Femur (tissue), 1 donor: ENCODE results near the gene MRPS18A.

Experiments used
- DNase-seq: peaks from one replicate; pipeline ENCODE4 v3.0.0-alpha.2; 2017

The MRPS18A gene

DNA sequence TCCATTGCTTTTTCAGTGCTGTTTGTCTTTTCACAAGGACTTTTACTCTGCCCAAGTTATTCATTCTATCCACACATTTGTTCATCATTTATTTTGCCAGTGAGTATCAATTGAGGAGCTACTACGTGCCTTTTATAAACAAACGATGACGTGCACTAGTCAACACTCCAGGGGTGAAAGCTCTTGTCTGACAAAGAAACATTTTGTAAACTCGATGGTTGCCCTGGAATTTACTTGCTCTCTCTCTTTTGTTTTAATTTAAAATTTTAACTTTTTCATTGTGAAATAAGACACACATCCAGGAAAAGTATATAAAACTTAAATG, 8.3 kb upstream of the MRPS18A start:
- no peak for DNase-seq

DNA sequence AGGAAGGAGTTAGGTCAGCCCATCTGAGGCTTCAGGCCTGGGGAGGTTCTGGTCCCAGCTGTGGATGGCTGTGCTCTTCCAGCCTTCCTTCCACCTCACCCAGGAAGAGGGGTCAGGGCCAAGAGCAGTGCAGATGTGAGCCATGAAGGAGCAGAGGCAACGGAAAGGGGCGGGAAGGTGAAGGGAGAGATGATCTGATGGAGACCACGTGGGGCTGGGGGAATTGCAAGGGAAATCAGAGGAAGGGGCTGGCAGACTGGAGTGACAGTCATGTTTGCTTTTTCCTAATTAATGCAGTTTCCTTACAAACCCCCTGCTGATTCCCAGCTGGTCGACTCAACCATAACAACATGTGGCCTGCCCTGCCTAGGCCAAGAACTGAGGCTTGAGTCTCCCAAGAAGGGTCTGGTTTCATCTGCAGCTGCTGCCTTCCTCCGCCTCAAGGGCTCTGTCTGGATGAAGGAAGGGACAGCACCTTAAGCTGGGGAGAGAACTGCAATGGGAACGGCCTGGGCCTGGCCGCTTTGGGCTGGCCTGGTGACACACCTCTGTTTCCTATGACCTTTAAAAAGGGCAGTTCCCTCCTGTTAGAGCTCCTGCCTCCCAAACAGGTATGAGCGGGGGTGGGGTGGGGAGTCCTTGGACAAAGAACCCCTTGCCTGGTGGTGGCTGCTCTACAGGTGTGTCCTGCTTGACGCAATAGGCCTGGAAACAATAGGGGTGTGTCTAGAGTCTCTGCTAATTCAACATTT, 7.8 kb upstream of the MRPS18A start:
- peak; percentile 63 for DNase-seq

DNA sequence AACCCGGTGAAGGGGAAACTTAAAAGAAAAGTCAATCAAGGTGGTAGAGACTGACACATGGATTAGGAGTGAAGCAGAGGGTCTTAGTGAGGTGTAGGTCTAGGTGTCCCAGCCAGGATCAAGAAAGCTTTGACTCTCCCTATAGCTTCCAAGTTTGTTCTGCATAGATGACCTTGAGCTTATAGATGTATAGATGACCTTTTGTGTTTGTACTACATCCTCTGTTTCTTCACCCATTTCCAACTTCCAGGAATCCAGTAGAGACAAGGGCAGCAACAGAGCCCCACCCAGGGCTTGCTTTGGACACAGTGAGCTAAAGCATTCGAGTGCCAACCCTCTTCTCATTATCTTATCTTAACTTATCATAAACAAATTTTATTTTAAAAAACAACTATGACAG, 1.8 kb upstream of the MRPS18A start:
- no peak for DNase-seq

DNA sequence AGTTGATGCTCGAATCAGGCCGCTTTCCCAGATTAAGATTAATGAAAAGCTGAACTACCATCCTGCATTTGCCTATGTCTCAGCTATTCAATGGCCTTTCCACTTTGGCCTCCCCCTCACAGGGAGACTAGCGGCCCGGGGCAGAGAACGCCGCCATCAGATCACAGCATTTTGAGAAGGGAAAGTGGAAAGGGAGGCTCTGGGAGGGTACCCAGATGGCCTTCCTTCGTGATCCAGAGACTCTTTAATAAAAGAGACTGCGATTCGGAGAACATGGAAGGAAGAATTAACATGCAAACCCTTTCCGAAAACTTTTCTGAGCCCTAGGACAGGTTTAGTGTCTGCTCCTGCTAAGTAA, 533 bp downstream of the MRPS18A start:
- DNase-seq = no peak

DNA sequence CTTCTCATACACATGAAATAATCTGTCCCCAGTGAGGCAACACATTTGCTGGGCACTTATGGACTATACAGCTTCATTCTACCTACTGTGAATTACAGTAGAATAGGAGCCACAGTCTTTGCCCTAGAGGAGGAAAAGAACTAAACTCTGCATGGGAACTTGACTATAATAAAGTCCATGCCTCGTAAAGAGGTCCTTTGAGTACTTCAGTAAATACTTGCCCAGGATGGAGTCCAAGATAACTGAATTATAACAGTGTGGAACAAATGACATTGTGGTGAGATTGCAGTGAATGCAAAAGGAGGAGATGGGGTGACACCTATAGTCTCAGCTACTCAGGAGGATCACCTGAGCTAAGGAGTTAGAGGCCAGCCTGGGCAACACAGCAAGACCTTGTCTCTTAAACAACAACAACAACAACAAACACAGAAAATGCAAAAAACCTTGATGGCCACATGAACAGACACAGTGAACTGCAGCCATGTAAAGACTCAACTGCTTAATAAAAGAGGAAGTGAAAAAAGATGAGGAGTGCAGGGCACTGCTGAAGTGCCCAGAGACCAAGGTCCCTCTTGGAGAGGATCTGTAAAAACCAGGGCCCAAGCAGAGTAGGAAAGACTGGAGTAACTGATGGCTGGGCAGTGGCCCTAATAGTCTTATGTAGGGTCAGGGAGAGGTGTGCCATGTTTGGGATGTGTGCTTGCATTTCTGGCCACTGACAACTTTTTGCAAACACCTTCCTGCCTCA, 3.7 kb downstream of the MRPS18A start:
- DNase-seq = no peak

DNA sequence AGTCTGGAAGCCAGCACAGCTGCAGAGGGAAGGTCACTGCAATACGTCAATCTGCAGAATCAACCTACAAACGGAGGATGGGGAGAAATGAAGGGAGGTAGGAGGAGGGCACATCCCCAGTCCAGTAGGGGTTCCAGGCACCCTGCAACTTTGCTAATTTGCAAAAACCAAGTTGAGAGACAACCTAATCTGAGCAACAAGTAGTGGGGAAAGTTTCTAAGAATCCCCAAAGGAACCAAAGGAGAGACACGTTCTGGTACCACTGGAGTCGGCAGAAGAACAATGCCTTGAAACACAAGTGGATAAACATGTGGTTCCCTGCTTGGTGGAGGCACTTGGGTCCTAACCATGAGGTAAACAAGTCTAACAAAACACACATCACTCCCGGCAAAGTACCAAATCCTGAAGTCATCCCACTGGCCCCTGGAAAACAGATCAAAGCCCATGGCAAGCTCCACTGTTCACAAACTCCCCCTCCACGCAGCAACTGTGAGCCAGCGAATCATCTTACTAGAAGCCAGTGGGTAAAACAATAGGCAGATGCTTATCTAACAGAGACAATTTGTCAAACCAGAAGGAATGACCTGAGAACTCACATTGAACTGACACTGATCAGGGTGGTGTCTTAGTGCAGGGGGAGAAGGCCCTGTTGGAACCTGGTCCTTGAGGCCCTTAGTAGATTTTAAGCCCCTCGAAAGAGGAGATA, 4.7 kb downstream of the MRPS18A start:
- no peak for DNase-seq

DNA sequence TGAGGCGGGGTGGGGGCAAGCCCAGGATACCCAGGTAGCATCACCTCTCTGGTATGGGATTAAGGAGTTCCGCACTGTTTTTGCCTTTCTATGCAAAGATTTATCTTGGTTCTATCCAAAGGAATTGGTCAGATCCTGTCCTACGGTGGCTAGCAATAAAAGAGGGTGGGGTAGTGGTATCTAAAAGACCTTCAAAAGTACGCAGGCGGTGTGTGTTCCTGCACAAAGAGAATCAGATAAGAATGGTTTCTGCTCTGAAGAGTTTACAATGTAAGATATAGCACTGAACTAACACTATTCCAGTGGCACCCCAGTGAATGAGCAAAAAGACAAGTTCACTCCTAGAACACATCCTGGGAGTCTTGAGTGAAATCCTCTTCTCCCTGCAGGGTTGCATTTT, 6.3 kb downstream of the MRPS18A start:
- no peak for DNase-seq

DNA sequence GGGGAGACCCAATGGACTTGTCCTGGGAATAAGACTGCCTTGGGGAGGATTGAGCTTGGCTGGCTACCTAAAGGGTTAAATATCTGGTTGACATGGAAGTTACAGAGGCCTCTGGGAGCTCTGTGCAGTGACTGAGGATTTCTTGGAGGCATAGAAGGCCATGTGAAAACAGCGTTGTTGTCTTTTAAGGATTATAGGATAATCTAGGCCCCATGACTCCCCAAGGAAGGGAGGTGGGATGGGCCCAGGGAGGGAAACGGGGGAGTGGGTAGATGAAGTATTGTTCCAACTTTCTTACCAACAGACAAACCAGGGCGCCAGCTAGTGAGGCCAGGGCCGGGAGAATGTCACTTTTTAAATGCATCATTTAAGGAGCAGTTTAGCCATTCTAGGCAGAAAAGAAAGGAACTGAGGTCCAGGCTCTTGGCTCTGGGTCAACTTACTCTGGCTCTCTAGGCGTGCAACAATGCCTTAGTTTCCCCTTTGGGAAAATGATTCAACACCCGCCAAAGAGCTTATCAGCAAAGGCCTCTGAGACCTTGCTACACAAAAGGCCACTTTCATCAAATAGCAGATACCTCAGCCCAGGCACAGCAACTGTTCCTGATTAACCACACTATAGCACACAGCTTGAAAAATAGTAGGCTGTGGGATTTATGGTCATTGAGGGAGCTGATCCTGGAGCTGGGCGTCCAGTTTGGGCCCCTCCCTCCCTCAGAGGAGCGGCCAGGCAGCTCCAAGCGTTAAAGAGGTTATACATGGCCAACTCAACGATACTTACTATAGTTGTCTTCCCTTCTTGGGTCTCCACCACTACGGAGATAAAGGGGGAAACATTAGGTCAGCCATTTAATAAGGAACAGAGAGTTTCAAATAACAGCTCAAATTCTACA, 7.0 kb downstream of the MRPS18A start:
- DNase-seq = peak; percentile 51

DNA sequence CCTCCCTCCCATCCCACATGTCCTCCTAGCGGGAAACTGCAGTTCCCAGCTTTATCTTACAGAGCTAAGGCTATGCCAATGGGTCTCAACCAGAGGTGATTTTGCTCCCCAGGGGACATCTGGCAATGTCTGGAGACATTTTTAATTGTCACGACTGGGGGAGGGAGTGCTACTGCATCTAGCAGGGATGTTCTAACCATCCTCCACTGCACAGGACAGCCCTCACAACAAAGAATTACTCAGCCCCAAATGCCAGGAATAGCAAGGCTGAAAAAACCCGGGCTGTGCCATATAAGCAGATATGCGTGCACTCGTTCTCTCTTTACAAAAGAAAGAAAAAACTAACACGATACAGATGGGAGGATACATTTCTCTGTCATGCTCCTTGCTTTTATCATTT, 8.5 kb downstream of the MRPS18A start:
- DNase-seq = no peak

DNA sequence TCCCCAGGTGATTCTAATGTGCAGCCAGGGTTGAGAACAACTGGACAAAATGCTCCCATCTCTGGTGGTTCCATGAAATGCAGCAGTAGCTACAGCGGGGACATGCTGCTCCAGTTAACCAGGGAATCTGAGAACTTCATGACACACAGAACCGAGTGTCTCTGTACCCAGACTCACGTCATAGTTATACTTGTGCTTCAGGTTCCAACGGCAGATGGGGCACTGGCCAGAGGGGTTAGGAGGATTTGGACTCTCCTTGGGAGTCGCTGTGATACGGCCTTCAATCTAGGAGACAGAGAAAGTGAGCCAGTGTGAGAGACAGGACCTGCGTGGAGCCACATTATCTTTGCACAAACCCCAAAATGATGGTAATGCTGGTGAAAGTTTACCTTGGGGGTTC, 9.2 kb downstream of the MRPS18A start:
- no peak for DNase-seq

DNA sequence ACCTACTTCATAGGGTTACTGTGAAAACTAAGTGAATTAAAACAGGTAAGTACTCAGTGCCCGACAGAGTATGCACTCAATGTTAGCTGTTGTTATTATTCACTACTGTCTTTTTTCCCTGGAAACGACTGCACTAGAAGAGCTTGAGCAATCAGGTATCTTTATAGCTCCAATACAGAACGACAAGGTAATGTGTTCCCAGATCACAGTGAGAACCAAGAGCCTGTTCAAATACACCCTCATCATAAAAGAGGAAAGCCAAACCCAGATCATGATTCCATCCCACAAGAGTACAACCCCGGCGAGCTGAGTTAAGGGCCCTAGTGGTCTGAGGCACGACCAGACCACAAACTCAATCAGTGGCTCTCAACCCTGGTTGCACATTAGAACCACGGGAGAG, 9.8 kb downstream of the MRPS18A start:
- DNase-seq = no peak

DNA sequence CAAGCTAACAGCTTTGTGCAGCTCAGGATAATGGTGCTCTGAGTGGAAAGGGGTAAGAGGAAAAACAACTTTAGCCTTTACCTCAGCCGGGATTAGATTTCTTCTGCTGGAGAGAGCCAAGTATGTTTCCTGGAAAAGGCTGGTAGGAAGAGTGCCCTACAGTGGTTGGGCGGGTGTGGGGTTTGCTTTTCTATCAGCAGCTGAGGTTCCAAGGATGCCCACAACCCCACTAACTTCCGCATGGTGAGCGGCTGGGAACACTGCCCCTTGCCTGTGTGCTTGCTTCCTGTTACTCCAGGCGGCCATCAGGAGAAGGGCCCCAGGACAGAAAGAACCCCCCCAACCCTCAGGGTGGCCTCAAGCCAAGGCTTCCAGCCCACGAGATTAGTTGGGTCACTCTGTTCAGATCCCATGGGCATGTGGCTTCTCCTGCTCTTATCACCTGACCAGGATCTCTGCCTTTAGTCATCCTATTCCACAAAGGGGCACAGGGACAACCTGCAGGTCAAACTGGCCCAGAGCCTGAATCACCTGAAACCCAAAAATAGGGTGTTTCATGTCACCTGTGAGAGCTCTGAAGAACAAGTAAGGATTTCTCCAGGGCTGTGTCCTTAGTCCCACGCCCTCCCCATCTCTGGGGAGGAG, 10.5 kb downstream of the MRPS18A start:
- no peak for DNase-seq

DNA sequence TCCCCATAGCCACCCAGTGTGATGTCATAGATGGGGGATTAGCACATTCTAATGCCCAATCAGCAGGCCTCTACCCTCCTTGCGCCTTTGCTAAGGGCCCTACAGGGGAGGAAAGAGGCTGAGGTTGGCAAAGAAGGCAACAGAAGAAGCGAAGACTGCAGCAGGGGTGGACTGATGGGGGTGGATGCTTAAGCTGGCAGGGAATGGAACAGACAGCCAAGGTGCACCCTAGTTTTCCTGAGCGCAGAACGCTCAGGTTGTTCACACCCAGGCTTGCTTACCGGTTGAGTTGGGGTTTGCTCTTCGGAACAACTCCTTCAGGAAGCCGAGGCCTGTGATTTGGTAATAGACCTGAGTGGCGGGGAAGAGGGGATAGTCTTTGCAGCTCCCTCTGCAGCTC, 12.7 kb downstream of the MRPS18A start:
- DNase-seq = no peak

DNA sequence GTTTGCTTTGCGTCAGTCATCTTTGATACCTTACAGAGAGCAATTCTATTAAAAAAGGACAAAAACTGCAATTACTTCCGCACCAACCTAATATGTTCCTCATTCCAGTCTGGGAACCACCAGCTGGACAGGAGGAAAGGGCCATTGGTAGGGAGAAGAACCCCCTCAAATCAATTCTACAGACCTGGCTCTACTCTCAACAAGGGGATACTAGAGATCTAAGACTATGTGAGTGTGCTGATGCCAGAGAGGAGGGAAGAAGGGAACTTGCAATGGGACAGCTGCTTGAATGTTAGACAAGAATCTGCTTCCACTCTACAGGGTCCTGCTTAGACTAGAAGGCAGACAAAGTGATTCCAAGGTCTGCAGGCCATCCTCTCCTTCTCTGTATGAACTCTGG, 13.3 kb downstream of the MRPS18A start:
- no peak for DNase-seq

DNA sequence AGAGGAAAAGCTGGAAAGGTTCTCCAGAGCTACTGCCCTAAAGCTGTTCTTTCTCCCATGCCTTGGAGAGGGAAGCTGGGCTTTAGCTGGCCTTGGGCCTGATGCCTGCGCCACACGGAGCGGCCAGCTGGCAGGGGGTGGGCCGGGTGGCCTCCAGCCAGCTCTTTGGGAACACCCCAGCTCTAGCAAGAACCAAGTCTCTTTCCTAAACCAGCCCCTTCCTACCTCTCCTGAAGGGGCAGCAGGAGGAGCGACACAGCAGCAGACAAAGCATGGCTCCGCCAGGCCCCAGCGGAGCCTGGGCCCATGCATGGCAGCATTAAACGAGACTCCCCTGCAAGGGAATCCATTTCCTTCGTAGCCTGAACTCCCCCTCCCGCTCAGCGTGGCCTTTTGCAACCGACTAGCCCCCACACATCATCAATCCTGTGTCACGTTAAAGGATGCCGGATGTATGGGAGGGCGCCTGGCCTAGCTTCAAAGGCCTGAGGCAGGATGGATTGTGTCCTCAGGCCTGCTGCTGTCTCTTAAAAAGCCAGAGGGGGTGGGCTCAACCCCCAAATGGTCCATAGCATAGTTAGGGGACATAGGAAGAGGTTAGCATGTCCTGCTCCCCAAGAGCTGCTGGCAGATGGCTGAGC, 14.0 kb downstream of the MRPS18A start:
- DNase-seq = peak; percentile 60

DNA sequence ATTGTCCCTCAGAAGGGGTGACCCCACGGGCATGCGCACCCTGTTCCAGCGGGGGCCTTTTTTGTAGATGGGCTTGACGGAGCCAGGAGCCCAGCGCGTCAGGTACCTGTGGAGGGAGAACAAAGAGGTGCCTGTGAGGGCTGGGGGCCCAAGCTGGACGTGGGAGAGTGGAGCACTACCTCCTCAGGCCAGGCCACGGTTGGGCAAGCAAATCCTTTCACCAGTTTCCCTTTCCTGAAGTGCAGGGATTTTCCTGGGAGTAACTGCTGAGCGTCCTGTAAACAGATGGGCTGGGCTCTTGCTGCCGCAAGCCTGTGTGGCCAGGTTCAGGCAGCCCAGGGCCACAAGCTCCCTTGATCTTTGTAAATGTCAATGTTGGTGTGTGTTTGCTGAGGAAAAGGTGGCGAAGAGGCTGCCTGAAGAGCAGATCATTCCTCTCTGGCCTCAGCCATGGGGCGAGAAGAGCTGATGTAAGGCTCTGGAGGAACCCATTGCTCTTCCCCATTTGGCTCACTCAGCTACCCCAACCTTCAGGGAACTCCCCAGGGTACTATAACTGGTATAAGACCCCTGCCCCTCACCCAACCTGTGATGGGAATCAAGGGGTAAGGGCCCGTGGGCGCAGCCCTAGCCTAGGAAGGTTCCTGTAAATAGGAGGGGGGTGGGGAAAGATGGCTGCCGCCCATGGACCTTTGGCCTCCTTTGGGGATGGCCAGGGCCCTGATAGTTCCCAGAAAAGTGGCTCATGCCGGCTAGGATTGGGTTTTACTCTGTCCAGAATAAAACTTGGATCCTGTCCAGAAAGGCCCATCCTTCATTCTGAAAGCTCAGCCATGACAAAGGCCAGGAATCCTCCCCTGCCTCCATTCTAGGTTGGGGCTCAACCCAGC, 15.5 kb downstream of the MRPS18A start:
- DNase-seq = no peak

DNA sequence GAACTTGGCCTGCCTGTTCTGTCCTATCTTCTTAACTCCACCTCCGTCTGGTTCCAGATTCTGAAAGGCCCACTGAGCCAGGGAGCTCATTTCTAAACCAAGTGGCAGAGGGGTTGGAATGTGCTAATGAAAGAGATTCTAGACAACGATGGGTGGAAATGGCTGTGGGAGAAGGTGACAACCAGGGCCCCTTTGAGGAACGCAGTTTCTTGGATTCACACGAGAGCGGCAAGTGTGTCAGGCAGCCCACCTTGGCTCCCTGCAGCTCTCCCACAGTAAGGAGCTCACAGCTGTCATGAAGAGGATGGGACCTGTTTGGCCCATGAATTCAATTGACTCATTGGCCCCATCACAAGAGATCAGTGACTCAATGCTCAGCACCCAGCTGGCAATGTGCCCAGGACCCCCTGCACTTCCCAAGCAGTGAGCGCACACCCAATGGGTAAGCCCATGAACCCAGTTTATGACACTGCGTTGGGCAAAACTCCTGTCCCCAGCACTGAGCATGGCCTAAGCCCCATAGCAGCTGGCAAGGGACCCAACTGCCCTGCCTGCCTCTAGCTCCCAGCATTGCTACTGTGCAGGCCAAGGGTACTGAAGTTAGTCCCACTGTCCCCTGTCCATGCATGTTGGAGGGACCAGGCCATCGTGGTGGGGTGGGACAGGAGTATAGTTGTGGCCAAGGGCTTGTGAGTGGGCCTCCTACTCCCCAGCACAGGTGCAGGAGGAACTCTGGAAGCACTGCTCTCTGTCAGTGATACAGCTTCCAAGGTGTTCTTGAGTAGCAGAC, 16.4 kb downstream of the MRPS18A start:
- no peak for DNase-seq

DNA sequence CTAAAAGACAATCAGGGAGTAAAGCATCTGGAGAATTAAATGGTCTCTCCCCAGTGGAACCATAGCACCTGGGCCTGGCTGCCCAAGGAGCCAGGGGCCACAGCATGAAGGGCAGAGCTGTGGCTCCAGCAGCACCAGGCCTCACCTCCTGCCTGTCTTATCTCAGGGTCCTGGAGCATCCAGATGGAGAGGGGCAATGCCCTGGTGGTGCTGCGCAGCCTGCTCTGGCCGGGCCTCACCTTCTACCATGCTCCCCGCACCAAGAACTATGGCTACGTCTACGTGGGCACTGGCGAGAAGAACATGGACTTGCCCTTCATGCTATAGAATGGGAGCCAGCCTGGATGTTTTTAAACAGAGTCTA, 17.0 kb downstream of the MRPS18A start:
- no peak for DNase-seq

DNA sequence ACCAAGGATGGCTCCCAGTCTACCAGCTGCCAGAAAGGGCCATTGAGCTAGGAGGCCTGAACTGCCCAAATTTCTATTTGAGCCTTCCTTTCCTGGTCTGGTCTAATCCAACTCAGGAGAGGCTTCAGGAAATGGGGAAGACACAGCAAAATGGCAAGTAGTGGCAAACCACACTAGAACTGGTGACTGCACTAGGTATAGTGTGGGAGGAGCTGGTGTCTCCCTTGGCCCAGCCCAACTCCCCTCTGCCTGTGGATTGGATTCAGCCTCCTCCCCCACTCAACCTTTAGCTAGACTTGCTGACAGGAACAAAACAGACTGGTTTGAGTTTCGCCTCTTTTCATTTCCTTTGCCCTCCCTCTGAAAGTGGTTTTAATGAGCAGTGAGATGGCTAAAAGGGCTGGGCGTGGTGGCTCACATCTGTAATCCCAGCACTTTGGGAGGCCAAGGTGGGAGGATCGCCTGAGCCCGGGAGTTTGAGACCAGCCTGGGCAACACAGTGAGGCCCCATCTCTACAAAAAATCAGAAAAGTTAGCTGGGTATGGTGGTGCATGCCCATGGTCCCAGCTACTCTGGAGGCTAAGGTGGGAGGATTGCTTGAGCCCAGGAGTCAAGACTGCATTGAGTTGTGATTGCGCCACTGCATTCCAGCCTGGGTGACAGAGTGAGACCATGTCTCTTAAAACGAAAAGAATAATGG, 17.5 kb downstream of the MRPS18A start:
- no peak for DNase-seq
